GM12875 (cell line): ENCODE measurements around the gene KANK2.

Experiments
- H3K4me3 ChIP-seq: one replicate; pipeline ENCODE4 v1.5.1; 2011; ENCODE audit warnings: low read depth, low read length, control low read depth
- CTCF ChIP-seq: IDR thresholded peaks from 2 replicates; pipeline ENCODE4 v1.5.1; 2011; ENCODE audit warnings: low read depth, mild to moderate bottlenecking, control low read depth, inconsistent platforms, low read length, moderate library complexity, borderline replicate concordance; ENCODE audit not compliant: insufficient read depth

KANK2 gene

DNA sequence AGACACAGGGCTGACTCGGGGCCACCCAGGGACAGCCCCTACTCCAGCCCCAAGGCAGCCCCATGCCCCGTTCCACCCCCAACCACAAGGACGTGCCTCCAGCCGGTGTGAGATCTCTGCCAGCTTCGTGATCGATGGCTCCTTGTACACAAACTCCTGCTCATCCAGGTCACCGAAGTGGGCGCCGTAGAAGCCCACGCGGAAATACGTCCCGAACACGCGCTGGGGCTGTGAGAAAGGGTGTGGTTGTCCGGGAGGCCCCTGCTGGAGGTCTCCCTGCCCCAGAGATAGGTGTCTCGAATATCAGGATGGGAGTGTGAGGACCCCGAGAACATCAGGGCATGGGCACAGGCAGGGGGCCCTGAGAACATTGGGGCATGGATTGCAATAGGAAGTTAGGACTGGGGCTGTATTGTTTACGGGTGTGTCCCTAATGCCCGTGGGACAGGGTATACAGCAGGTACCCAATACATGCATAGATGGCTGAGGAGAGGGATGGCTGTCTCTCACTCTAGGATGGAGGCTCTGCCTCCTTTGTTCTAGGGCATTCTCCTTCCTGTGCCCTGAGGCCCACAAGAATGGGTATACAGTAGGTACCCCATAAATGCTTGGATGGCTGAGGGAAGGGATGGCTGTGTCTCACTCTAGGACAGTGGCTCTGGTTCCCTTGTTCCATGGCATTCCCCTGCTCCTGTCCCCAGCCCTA is 5.3 kb upstream of the KANK2 start:
- TF ChIP-seq CTCF = no peak
- no peak overlapping the region for H3K4me3 ChIP-seq

GRCh38 chr19:11201791-11202190 is 4.4 kb upstream of the KANK2 start:
- TF ChIP-seq CTCF = no peak
- no peak overlapping the region for H3K4me3 ChIP-seq

GRCh38 chr19:11200931-11201330 is 3.6 kb upstream of the KANK2 start:
- no peak for TF ChIP-seq CTCF
- H3K4me3 ChIP-seq = no peak overlapping the region

GRCh38 chr19:11200015-11200574 is 2.8 kb upstream of the KANK2 start:
- TF ChIP-seq CTCF = no peak
- H3K4me3 ChIP-seq = no peak overlapping the region

GRCh38 chr19:11199517-11199916 is 2.2 kb upstream of the KANK2 start:
- TF ChIP-seq CTCF = no peak
- H3K4me3 ChIP-seq = no peak overlapping the region

- no peak overlapping the region for H3K4me3 ChIP-seq
- no peak for TF ChIP-seq CTCF
These were observed 1.6 kb upstream of the KANK2 start for GRCh38 chr19:11198769-11199424.

- TF ChIP-seq CTCF = no peak
- H3K4me3 ChIP-seq = no peak overlapping the region
These were observed 810 bp upstream of the KANK2 start for GRCh38 chr19:11198175-11198534.
